Measurements from ENCODE around the gene RASGRF1. TPM values are rescaled to one million over a fixed set of nuclear protein-coding genes. Genes with fewer than 3 reads are reported as not detected.

The RASGRF1 gene
- polyA plus RNA-seq, 1 donor (not counting 4 experiments of a cell fraction or from before 2014, with no cell fraction given): 0.08 TPM

DNA sequence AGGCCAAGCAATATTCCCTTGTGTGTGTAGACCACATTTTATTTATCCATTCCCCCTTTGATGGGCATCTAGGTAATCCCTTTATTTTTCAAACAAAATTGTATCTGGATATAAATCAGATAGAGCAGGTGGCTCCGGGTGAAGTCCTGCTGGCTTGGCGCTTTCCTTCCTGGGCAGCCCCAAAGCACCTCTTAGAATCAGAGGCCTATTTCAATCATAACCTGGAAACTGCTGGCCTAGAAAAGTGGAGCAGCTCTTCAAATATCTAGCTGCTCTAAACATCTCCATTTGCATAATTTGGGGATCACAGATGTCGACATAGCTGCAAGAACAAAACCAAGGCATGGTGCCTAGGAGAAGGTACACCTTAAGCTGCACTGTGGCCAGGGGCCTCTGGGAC, 40.2 kb downstream of the RASGRF1 start:
- no peaks in the 10 kb centered on the region for H3K9me1 ChIP-seq (ENCODE audit: control insufficient read depth, extremely low read depth, insufficient read depth, low read length)
- TF ChIP-seq, protein P1, sequence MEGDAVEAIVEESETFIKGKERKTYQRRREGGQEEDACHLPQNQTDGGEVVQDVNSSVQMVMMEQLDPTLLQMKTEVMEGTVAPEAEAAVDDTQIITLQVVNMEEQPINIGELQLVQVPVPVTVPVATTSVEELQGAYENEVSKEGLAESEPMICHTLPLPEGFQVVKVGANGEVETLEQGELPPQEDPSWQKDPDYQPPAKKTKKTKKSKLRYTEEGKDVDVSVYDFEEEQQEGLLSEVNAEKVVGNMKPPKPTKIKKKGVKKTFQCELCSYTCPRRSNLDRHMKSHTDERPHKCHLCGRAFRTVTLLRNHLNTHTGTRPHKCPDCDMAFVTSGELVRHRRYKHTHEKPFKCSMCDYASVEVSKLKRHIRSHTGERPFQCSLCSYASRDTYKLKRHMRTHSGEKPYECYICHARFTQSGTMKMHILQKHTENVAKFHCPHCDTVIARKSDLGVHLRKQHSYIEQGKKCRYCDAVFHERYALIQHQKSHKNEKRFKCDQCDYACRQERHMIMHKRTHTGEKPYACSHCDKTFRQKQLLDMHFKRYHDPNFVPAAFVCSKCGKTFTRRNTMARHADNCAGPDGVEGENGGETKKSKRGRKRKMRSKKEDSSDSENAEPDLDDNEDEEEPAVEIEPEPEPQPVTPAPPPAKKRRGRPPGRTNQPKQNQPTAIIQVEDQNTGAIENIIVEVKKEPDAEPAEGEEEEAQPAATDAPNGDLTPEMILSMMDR (optimal IDR thresholded peaks at IDR 0.05 in 1 of 3, IDR thresholded peaks at IDR 0.05 in 1 of 3, conservative IDR thresholded peaks at IDR 0.05 in 1 of 3; ENCODE audit: extremely low read depth in 1 of 3, insufficient read depth in 2 of 3, low read length in 3 of 3): no peak
- TF ChIP-seq EZH2 (IDR thresholded peaks at IDR 0.05; ENCODE audit: low read length): no peak
- dilution Hi-C loops (cut with MboI; ENCODE audit: extremely low pct_ligation_motif_present, low sequenced_read_pairs): no loop called here
- FAIRE-seq (no peak), DNase-seq (ENCODE audit: low read depth, low spot score) (no peak)
- H3K27ac ChIP-seq (ENCODE audit: control insufficient read depth, insufficient read depth, low read length): no peak overlapping the region
- no peak overlapping the region for H3K4me3 ChIP-seq (ENCODE audit: control insufficient read depth in 2 of 3, extremely low read depth in 1 of 3, insufficient read depth in 2 of 3, low read depth in 1 of 3, low read length in 3 of 3)
- no peaks in the 10 kb centered on the region for H3K9me3 ChIP-seq (ENCODE audit: control insufficient read depth, low read depth, low read length)
- no peak overlapping the region for H3K4me2 ChIP-seq (ENCODE audit: control insufficient read depth, extremely low read depth, insufficient read depth, low read depth, low read length)
- no peak overlapping the region for H3K9ac ChIP-seq (ENCODE audit: control insufficient read depth, extremely low read depth, insufficient read depth, low read length)
- H2AFZ ChIP-seq (ENCODE audit: control insufficient read depth, low read length): no peak overlapping the region
- H4K20me1 ChIP-seq (ENCODE audit: control insufficient read depth, extremely low read depth, insufficient read depth, low read length): no peaks in the 10 kb centered on the region
- no peaks in the 10 kb centered on the region for H3K79me2 ChIP-seq (ENCODE audit: control insufficient read depth, insufficient read depth, low read length)
- no peaks in the 10 kb centered on the region for H3K27me3 ChIP-seq (ENCODE audit: control insufficient read depth, extremely low read depth, insufficient read depth, low read length)
- H3K4me1 ChIP-seq (ENCODE audit: control insufficient read depth, extremely low read depth, insufficient read depth, low read length): no peaks in the 10 kb centered on the region
- H3K36me3 ChIP-seq (ENCODE audit: control insufficient read depth in 2 of 2, extremely low read depth in 1 of 2, insufficient read depth in 2 of 2, low read length in 2 of 2): no peaks in the 10 kb centered on the region

DNA sequence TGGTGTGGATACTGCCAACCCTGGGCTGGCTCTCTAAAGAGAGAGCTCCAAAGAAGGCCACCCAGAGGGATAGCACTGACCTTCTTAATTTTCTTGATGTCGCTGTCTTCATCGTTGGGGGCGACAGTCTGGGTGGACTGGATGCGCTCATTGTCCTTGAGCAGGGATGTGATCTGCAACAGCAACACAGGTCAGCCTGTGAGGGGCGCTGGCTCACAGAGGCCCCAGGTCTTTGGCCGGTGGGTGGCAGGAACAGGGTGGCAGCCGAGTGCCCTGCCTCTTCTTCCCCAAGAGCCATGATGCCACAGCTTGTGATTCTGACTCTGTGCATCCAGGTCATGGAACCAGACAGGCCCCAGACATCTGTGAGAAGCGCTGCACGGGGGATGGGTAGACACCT, 41.2 kb downstream of the RASGRF1 start:
- no peak for FAIRE-seq
- dilution Hi-C loops (cut with MboI; ENCODE audit: extremely low pct_ligation_motif_present, low sequenced_read_pairs): loop anchor here (25.0 kb wide), 1 partner anchor 138 kb away; no protein-coding TSS in a partner anchor

More for the DNA sequence above, 41.2 kb downstream of the RASGRF1 start:
- no peak for DNase-seq (ENCODE audit: low read depth, low spot score)
- no peak overlapping the region for H3K4me3 ChIP-seq (ENCODE audit: control insufficient read depth in 2 of 3, extremely low read depth in 1 of 3, insufficient read depth in 2 of 3, low read depth in 1 of 3, low read length in 3 of 3)
- no peaks in the 10 kb centered on the region for H3K4me1 ChIP-seq (ENCODE audit: control insufficient read depth, extremely low read depth, insufficient read depth, low read length)
- no peak overlapping the region for H2AFZ ChIP-seq (ENCODE audit: control insufficient read depth, low read length)
- no peak overlapping the region for H3K27ac ChIP-seq (ENCODE audit: control insufficient read depth, insufficient read depth, low read length)
- TF ChIP-seq, protein P1 (optimal IDR thresholded peaks at IDR 0.05 in 1 of 3, IDR thresholded peaks at IDR 0.05 in 1 of 3, conservative IDR thresholded peaks at IDR 0.05 in 1 of 3; ENCODE audit: extremely low read depth in 1 of 3, insufficient read depth in 2 of 3, low read length in 3 of 3): no peak
- TF ChIP-seq EZH2 (IDR thresholded peaks at IDR 0.05; ENCODE audit: low read length): no peak
- no peak overlapping the region for H3K4me2 ChIP-seq (ENCODE audit: control insufficient read depth, extremely low read depth, insufficient read depth, low read depth, low read length)
- H3K9me1 ChIP-seq (ENCODE audit: control insufficient read depth, extremely low read depth, insufficient read depth, low read length): no peaks in the 10 kb centered on the region
- H3K79me2 ChIP-seq (ENCODE audit: control insufficient read depth, insufficient read depth, low read length): no peaks in the 10 kb centered on the region
- no peaks in the 10 kb centered on the region for H4K20me1 ChIP-seq (ENCODE audit: control insufficient read depth, extremely low read depth, insufficient read depth, low read length)
- H3K9ac ChIP-seq (ENCODE audit: control insufficient read depth, extremely low read depth, insufficient read depth, low read length): no peak overlapping the region
- H3K27me3 ChIP-seq (ENCODE audit: control insufficient read depth, extremely low read depth, insufficient read depth, low read length): no peaks in the 10 kb centered on the region
- no peaks in the 10 kb centered on the region for H3K36me3 ChIP-seq (ENCODE audit: control insufficient read depth in 2 of 2, extremely low read depth in 1 of 2, insufficient read depth in 2 of 2, low read length in 2 of 2)
- H3K9me3 ChIP-seq (ENCODE audit: control insufficient read depth, low read depth, low read length): no peaks in the 10 kb centered on the region
